ENCODE measurements around the gene UBE2D3.

Gene UBE2D3

GRCh38 chr4:102828497-102828808, 1.1 kb upstream of the UBE2D3 start:
- TF ChIP-seq ZNF8 (CRISPR knock-in tag; IDR thresholded peaks at IDR 0.05), result no peak
- ATAC-seq, result no peak

GRCh38 chr4:102827674-102828496, 534 bp upstream of the UBE2D3 start:
- peak; percentile 88 for ATAC-seq
- TF ChIP-seq ZNF70 (CRISPR knock-in tag; IDR thresholded peaks at IDR 0.05) (0 out of 2 replicates have a peak, but pooled peaks have one; percentile 2), CSDC2 (CRISPR knock-in tag; IDR thresholded peaks at IDR 0.05) (no peak), PATZ1 (CRISPR knock-in tag; IDR thresholded peaks at IDR 0.05; ENCODE audit: borderline replicate concordance) (no peak)

- ATAC-seq, result no peak
- TF ChIP-seq ZNF70 (CRISPR knock-in tag; IDR thresholded peaks at IDR 0.05) (no peak), GLIS3 (CRISPR knock-in tag; IDR thresholded peaks at IDR 0.05) (no peak), CSRNP3 (CRISPR knock-in tag; IDR thresholded peaks at IDR 0.05) (no peak), BACH2 (CRISPR knock-in tag; IDR thresholded peaks at IDR 0.05; ENCODE audit: borderline replicate concordance) (no peak), POU6F1 (CRISPR knock-in tag; IDR thresholded peaks at IDR 0.05; ENCODE audit: borderline replicate concordance, low read depth) (no peak), PPARA (CRISPR knock-in tag; IDR thresholded peaks at IDR 0.05; ENCODE audit: borderline replicate concordance) (no peak), CSDC2 (CRISPR knock-in tag; IDR thresholded peaks at IDR 0.05) (no peak), ZNF8 (CRISPR knock-in tag; IDR thresholded peaks at IDR 0.05) (no peak), RARB (CRISPR knock-in tag; IDR thresholded peaks at IDR 0.05) (no peak), CREB5 (CRISPR knock-in tag; IDR thresholded peaks at IDR 0.05; ENCODE audit: low read depth) (no peak), SNAI2 (CRISPR knock-in tag; IDR thresholded peaks at IDR 0.05) (no peak), ZFP3 (CRISPR knock-in tag; IDR thresholded peaks at IDR 0.05) (no peak), ZNF565 (CRISPR knock-in tag; conservative IDR thresholded peaks at IDR 0.05; ENCODE audit: low read depth) (no peak), PATZ1 (CRISPR knock-in tag; IDR thresholded peaks at IDR 0.05; ENCODE audit: borderline replicate concordance) (no peak), TCF4 (CRISPR knock-in tag; IDR thresholded peaks at IDR 0.05; ENCODE audit: borderline replicate concordance) (no peak), TOX (CRISPR knock-in tag; IDR thresholded peaks at IDR 0.05; ENCODE audit: borderline replicate concordance) (no peak), ISL1 (CRISPR knock-in tag; IDR thresholded peaks at IDR 0.05) (no peak), OSR1 (CRISPR knock-in tag; IDR thresholded peaks at IDR 0.05) (no peak)
Observed at GRCh38 chr4:102826105-102826889, 1.1 kb downstream of the UBE2D3 start.
